ENCODE results near the gene CMTR1. TPM values are rescaled to one million over a fixed set of nuclear protein-coding genes. Genes with fewer than 3 reads are reported as not detected.

CMTR1 gene
- total and polyA plus RNA-seq, 10 of the 15 experiments (the other 5 are each of a cell fraction or from before 2014, with no cell fraction given): 2.7 to 67.0 (median 46.2) TPM

DNA sequence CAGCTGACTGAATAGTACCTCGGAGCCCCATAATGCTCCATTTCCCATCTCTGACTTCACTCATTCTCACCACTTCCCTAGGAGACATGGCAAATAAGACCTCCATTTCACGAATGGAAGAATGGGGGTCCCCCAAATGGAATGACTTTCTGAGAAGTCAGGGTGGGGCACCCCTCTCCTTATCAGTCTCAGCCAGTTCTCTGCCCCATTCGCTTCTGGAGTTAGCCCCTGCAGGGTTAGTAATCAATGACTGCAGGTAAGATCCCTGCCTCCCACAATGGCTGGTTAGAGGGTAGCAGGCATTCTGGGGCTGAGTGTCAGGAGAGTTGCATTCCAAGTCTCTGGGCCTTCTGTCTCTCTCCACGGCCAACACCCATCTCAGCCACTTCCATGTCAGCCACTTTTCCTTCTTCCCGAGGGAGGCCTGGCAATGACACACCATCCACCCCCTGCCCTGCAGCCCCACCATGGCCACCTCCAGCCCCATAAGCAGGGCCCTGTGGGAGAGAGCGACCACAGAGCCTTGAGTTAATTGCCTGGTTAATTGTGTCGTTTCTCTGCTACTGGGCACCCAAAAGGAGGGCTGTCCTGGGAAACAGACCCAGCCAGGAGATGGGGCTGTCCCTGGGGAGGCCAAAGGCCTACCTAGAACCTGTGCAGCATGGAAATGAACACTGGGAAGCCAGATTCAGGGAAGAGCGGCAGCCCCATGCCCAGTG is 53.3 kb downstream of the CMTR1 start:
- Histone ChIP-seq H3K27ac (ENCODE audit: control insufficient read depth, insufficient read depth) (no peak overlapping the region), H3K9ac (ENCODE audit: control insufficient read depth, insufficient read depth, low read length) (no peak overlapping the region), H3K9me3 (replicated peaks; ENCODE audit: control insufficient read depth, insufficient read depth, low read length) (no peaks in the 10 kb centered on the region), H3K4me2 (ENCODE audit: control insufficient read depth, insufficient read depth) (no peak overlapping the region), H4K20me1 (ENCODE audit: control insufficient read depth, insufficient read depth) (no peaks in the 10 kb centered on the region), H2AFZ (ENCODE audit: control insufficient read depth, low read depth, low read length) (no peak overlapping the region), H3K4me1 (ENCODE audit: control insufficient read depth, insufficient read depth, low read length) (peaks cover 28% of the 10 kb centered on the region), H3K36me3 (ENCODE audit: control insufficient read depth in 2 of 2, insufficient read depth in 2 of 2, low read length in 1 of 2) (peaks cover 18 to 27% of the 10 kb centered on the region in 2 experiments), H3K79me2 (ENCODE audit: control insufficient read depth, insufficient read depth, low read length) (peaks cover 11% of the 10 kb centered on the region), H3K27me3 (replicated peaks in 1 of 2; ENCODE audit: control insufficient read depth in 2 of 2, insufficient read depth in 2 of 2, low read length in 1 of 2) (no peaks in the 10 kb centered on the region), H3K4me3 (no peak overlapping the region)
- TF ChIP-seq, protein P1, sequence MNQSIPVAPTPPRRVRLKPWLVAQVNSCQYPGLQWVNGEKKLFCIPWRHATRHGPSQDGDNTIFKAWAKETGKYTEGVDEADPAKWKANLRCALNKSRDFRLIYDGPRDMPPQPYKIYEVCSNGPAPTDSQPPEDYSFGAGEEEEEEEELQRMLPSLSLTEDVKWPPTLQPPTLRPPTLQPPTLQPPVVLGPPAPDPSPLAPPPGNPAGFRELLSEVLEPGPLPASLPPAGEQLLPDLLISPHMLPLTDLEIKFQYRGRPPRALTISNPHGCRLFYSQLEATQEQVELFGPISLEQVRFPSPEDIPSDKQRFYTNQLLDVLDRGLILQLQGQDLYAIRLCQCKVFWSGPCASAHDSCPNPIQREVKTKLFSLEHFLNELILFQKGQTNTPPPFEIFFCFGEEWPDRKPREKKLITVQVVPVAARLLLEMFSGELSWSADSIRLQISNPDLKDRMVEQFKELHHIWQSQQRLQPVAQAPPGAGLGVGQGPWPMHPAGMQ (IDR thresholded peaks at IDR 0.05; ENCODE audit: borderline replicate concordance): no peak
- TF ChIP-seq TARDBP (IDR thresholded peaks at IDR 0.05; ENCODE audit: borderline replicate concordance) (no peak), CREB1 (IDR thresholded peaks at IDR 0.05; ENCODE audit: low read depth) (no peak), CBX5 (IDR thresholded peaks at IDR 0.05; ENCODE audit: low read depth) (no peak), CREM (IDR thresholded peaks at IDR 0.05; ENCODE audit: low read depth) (no peak), DPF2 (IDR thresholded peaks at IDR 0.05) (no peak)
- TF ChIP-seq, protein P2, sequence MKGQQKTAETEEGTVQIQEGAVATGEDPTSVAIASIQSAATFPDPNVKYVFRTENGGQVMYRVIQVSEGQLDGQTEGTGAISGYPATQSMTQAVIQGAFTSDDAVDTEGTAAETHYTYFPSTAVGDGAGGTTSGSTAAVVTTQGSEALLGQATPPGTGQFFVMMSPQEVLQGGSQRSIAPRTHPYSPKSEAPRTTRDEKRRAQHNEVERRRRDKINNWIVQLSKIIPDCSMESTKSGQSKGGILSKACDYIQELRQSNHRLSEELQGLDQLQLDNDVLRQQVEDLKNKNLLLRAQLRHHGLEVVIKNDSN (IDR thresholded peaks at IDR 0.05; ENCODE audit: borderline replicate concordance, extremely low read length, insufficient read depth, low read depth, low read length): no peak
- TF ChIP-seq, protein P3, sequence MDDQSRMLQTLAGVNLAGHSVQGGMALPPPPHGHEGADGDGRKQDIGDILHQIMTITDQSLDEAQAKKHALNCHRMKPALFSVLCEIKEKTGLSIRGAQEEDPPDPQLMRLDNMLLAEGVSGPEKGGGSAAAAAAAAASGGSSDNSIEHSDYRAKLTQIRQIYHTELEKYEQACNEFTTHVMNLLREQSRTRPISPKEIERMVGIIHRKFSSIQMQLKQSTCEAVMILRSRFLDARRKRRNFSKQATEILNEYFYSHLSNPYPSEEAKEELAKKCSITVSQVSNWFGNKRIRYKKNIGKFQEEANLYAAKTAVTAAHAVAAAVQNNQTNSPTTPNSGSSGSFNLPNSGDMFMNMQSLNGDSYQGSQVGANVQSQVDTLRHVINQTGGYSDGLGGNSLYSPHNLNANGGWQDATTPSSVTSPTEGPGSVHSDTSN (IDR thresholded peaks at IDR 0.05; ENCODE audit: insufficient replicate concordance, low read depth, low read length): no peak
- TF ChIP-seq, protein P4, sequence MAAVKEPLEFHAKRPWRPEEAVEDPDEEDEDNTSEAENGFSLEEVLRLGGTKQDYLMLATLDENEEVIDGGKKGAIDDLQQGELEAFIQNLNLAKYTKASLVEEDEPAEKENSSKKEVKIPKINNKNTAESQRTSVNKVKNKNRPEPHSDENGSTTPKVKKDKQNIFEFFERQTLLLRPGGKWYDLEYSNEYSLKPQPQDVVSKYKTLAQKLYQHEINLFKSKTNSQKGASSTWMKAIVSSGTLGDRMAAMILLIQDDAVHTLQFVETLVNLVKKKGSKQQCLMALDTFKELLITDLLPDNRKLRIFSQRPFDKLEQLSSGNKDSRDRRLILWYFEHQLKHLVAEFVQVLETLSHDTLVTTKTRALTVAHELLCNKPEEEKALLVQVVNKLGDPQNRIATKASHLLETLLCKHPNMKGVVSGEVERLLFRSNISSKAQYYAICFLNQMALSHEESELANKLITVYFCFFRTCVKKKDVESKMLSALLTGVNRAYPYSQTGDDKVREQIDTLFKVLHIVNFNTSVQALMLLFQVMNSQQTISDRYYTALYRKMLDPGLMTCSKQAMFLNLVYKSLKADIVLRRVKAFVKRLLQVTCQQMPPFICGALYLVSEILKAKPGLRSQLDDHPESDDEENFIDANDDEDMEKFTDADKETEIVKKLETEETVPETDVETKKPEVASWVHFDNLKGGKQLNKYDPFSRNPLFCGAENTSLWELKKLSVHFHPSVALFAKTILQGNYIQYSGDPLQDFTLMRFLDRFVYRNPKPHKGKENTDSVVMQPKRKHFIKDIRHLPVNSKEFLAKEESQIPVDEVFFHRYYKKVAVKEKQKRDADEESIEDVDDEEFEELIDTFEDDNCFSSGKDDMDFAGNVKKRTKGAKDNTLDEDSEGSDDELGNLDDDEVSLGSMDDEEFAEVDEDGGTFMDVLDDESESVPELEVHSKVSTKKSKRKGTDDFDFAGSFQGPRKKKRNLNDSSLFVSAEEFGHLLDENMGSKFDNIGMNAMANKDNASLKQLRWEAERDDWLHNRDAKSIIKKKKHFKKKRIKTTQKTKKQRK (IDR thresholded peaks at IDR 0.05; ENCODE audit: low read depth, low read length): no peak
- in situ Hi-C loops (cut with MboI): no loop called here
- no TSS peak for BruUV-seq (replicated peaks)
- ChIA-PET CTCF (interaction anchor here (1.3 to 7.8 kb wide), 4 partner anchors 42 to 80 kb away, joined by 3 to 97 read pairs (median 11); no protein-coding TSS in a partner anchor), SMC1A (ENCODE audit: uncharacterized antibody, unreplicated experiment) (interaction anchor here (1.4 to 7.0 kb wide), 2 partner anchors 63 to 78 kb away, joined by 3 to 92 read pairs; no protein-coding TSS in a partner anchor), RAD21 (ENCODE audit: unreplicated experiment) (interaction anchor here (1.9 to 2.1 kb wide), 3 partner anchors 31 to 79 kb away, joined by 6 to 20 read pairs (median 10); no protein-coding TSS in a partner anchor), POLR2A (interaction anchor here (2.3 kb wide), 1 partner anchor 31 kb away, joined by 6 read pairs; no protein-coding TSS in a partner anchor)
- intact Hi-C loops (cut with micrococcal nuclease; ENCODE audit: unreplicated experiment): loop anchor here (5.0 kb wide), 1 partner anchor 104 kb away; no protein-coding TSS in a partner anchor
- DNase-seq (ENCODE audit: low read depth, low spot score): no peak
- 84% methylated on average over 8 of the region's 8 CpGs for WGBS (ENCODE audit: insufficient coverage, insufficient replicate concordance, low lambda C conversion rate, missing lambda C conversion rate)
- no peak for FAIRE-seq
- no peak for ATAC-seq

All from GM12878 (cell line).